ENCODE results near the gene NDUFA6.

Gene NDUFA6

DNA sequence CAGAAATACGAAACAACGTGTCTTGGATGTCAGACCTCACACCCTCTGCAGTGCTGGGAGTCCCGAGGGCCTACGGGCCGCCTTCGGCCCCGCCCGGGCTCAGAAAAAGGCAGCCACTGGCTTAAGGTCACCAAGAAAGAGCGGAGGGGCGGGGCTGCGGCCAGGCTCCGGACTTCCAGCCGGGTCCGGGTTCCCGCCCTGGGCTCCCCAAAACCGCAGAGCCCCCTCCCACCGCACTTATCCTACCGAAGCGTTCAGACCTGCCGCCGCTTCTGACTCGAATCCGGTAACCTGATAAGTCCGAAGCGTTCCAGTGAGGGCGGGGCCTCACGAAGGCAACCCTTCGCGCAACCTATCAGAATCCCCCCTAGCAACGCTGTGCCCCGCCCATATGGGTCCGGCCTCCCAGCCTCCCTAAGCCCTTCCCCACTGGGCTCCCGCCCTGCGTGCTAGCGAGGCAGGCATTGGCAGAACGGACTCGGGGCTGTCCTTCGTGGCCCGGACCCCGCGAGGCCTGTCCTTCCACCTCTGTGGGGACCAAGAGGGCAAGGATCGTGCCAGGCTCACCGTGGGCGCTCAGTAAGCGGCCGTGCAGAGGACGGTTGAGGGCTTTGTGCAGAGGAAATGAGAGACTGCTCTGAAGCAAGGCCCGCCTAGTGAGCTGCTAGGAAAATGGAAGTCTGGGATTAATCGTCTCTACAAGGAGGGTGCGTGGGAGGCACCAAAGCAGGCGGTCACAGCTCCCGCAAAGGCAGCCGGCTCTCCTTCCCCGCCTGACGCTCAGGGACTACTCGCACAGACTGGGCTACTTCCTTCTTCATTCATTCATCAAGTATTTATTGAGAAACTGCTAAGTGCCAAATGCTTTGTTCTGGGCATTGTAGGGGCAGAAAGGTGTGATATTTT is 19.8 kb downstream of the NDUFA6 start, which contains the start of gene NAGA:
Gene NAGA (minus strand): TSS at position 296 of the 906 bp plus-strand sequence. CDS start 515 bp downstream, outside the sequence.
- peak; percentile 98 to 99 for ATAC-seq

DNA sequence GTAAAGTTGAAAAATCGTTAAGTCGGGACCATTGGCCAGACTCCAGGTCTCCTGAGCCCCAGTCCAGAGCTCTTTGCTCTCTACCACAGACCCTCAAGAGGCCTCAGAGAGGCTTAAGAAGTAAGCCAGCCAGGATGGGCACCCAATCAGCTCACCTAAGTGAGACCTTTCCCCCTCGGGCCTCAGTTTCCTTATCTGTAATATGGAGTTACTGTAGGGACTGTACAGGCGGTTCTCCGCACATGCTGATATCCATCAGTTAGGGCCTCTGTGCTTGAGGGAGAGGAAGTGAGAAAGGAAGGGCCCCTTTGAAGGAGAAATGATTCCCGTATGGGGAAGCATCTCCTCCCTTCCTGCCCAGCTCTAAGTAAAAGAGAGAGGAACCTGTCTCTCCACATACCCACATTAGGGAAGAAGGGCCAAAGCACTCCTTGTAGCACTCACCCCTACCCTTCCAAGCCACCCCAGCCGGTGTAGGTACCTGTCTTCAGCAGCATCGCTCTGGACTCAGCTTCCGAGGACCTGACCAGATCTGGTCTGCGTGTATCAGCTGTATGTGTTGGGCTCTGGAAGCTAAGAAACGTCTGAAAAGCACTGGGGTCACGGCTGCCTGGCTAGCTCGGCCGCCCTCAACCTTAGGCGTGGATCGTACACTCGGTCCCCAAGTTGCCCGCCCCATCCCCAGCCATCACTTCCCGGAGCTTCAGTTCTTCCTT is 20.6 kb downstream of the NDUFA6 start:
- peak; percentile 0 to 3 for ATAC-seq

DNA sequence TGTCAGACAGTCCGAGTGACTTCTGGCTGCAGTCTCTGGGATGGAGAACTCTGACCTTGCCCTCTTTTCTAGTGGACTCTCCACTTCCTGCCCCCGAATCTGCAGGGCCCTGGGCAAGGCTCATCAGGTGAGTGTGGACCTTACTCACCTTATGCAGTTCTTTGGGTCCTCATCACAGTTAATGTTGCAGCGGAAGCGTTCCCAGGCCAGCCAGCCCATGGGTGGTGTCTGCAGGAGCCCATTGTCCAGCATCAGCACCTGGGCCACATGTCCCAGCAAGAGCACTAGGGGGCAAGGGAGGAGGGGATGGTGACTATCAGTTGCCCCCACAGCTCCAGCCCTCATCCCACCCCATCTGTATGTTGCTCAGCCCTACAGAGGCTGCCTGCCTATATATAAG is 22.3 kb downstream of the NDUFA6 start:
- ATAC-seq, result no peak

DNA sequence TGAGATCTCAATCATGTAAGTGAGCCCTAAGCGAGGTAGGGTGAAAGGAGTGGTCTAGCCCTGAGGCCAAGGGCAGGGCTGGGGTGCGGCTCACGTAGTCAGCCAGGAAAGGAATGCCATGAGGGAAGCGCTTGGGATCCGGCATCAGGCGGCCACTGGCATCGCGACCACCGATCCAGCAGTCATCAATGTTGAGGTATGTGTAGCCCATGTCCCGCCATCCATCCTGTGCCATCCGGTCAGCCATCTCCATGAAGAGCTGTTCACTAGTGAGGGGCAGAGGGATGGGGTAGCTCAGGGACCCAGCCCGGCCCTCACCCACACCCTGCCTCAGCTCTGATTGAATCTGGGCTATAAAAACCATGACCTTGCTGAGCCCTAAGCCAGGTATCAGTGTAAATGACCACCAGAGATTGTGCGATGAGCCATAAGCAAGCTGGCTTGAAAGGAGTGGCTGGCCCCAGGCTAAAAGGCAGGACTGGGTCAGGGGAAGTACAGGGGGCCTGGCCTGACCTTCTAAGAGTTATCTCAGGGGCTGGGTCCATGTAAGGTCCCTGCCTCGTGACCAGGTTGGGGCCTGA is 22.8 kb downstream of the NDUFA6 start:
- ATAC-seq, result no peak

DNA sequence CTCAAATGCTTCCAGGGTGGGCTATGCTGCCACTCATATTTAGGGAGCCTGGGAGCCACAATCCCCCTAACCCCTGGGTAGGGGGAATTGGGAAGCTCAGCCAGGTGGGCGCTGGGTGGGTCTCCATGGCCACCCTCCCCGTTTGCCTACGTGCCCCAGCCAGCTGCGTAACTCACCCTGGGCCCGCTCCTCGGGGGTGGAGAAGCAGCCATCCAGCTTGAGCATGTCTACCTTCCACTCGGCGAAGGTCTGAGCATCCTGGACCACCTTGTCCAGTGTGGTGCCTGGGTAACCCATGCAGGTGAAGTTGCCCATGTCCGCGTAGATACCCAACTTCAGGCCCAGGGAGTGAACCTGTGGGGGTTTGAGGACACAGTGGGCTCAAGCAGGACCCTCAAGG is 23.6 kb downstream of the NDUFA6 start:
- no peak for ATAC-seq

DNA sequence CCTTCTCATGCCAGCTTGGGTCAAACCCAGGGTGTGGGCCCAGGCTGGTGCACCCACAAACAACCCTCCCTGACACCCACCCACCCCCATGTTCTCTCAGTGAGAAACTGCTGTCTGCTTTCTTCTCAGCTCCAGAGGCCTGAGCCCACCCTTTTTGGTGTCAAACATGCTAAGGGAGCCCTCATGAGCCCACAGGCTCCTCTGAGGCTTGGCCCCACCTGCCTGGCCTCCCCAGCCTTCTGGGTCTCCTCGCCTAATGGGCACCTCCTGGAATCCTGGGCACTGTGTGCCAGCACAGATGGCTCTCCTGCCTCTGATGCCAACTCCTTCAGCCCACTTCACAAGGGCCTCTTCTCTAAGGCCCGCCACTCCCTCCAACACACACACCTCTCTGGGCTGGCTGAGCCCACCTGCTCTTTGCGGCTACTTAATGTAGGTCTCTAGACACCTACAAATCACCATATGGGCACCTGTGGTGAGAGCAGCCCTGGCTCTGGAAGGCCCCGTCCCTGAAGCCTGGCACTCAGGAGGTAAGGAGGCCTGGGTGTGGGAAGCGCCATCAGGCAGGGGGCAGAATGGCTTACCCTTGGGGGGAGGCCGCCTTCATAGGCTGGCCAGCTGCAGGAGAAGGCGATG is 24.3 kb downstream of the NDUFA6 start:
- ATAC-seq, result no peak

DNA sequence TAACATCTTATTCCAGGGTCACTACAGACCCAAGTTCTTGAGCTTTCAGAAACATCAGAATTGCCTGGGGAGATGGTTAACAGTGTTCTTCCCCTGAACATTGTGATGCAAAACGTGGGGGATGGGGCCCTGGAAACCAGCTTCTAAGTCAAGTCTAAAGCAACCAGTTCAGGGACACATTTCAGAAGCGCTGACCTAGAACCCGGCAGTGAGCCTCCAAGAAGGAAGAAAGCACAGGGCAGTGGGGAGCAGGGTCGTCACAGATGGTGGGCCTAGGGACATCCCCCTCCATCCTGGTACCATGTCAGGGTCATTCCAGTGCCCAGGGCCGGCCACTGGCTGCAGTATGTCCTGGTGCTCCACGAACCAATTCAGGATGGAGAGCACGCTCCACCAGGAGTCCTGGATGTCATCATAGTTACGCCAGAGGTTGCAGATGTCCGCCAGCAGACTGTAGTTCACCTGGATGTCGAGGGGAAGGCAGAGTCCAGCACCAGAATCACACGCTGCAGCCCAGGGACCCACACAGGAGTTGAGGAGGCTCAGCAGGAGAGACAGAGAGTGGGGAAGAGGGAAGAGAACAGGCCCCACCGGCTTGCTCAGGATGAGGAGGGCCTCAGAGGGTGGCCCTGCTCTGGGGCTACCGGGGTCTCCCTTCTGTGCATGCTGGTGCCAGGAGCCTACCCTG is 25.0 kb downstream of the NDUFA6 start:
- ATAC-seq, result no peak

DNA sequence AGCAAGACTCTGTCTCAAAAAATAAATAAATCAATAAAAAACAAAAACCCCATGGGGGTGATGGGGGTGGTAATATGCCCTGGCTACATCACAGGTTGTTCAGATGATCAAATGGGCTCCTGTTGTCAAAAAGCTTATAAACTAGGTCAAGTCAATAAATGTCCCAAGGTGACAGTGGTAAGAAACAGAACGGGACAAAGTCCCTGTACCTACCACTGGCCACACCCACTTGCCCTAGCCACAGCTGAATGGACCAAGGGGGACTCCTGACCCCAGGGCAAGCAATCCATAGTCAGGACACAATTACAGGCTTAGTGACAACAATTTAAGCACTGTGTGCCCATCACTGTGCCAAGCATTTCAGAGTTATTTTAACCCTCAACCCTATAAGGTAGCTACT is 25.9 kb downstream of the NDUFA6 start:
- ATAC-seq, result no peak

DNA sequence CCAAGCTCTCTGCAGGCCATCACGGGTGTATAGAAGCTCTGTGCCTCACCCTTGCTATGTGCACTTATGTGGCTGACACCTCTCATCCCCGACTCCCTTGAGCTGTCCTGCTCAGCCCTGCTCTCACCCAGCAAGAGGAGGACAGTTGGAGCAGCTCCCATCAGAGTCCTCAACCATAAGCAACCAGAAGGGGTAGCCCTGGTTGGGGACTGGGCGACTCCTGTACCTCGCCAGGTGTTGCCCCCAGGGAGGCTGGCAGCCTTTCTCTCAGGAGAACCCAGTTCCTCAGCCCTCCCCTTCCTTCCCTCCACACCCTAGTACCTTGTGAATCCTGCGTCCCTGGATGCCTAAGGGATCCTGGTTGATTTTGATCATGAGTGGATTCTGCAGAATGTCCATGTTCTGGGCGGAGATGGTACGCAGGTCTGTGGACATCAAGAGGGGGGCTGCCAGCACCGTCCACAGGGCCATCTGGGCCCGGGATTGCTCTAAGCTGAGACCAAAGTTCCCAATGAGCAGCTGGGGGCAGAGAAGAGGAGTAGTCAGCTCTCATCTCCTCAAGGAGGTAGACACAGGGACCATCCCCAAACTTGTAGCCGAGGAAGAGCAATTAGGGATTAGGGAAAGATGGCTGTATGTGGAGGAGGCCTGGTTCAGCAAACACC is 27.9 kb downstream of the NDUFA6 start:
- no peak for ATAC-seq

DNA sequence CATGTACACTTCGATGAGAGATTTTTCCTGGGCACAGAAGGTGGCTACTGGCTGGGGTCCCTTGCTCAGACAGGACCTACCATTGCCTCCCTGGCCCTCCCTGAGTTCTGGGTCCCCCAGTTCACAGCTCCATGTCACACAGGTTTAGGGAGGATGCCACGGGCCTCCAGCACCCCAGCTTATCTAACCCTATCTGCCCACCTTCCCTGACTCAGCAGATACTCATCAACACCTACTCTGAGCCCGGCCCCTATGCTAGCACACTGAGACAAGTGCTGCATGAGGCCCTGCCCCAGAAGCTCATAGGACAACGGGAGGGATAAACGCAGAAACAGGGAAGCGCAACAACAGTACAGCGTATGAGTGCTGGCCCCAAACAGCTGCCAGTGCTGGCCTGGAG is 29.5 kb downstream of the NDUFA6 start:
- peak in 1 of 2 donors; percentile 33 for ATAC-seq

DNA sequence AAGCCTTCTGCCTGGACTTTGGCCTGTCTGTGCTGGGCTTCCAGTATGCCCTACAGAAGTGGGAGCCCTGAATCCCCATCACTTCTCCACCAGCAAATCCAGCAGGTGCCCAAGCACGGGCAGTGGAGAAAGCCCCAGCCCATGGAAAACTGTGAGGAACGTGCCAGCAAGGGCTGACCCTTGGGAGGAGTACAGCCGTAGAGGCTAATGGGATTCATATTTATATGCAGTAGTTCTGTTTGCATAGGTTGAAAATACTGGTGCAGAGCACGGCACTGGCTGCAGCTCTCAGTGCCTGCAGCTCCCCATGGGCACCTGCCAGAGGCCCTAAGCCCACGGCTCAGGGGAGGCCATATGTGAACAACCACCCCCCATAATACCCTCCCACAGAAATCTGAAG is 30.1 kb downstream of the NDUFA6 start:
- no peak for ATAC-seq

DNA sequence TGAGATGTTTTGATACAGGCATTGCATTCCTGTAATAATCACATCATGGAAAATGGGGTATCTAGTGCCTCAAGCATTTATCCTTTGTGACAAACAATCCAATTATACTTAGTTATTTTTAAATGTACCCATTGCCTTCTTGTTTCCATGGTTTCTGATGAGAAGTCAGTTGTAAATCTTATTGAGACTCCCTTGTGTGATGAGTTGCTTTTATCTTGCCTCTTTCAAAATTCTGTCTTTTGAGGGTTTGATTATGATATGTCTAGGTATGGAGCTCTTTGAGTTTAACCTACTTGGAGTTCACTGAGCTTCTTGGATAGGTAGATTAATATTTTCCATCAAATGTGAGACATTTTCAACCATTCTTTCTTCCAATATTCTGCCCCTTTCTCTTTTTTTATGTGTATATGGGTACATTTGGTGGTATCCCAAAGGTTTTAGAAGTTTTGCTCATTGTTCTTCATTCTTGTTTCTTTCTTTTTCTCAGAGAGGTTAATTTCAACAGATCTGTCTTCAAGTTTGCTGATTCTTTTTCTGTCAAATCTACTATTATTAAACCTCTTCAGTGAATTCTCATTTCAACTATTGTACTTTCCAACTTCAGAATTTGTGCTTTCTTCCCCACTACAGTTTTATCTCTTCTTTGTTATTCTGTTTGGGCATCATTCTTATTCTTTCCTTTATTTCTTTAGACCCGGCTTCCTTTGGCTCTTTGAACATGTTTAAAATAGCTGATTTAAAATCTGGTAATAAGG is 33.6 kb downstream of the NDUFA6 start:
- no peak for ATAC-seq

DNA sequence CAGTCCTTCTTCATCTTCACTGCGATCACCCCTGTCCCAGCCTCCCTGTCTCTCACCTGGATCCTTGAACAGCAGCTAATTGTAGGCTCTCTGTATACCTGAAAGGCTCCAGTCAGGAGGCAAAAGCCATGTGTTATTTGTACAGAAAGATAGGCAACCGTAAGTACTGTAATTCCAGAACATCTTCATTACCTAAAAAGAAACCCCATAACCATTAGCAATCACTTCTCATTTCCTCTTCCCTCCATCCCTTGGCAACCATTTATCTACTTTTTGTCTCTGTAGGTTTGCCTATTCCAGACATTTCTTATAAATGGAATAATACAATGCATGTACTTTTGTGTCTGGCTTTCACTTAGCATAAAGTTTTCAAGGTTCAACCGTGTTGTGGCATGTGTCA is 37.8 kb downstream of the NDUFA6 start:
- no peak for ATAC-seq

DNA sequence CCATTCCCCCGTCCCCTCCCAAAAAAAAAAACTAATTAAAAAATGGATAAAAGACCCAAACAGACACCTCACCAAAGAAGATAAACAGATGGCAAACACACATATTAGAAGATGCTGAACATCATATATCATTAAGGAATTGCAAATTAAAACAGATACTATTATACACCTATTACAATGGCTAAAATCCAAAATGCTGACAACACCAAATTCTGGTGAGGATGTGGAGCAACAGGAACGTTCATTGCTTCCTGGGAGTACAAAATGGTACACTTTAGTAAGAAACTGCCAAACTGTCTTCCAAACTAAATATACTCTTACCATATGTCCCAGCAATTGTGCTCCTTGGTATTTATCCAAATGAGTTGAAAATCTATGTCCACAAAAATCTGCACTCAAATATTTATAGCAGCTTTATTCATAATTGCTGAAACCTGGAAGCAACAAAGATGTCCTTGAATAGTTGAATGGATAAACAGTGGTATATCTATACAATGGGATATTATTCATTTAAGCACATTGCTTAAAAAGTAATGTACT is 39.9 kb downstream of the NDUFA6 start:
- ATAC-seq, result no peak

DNA sequence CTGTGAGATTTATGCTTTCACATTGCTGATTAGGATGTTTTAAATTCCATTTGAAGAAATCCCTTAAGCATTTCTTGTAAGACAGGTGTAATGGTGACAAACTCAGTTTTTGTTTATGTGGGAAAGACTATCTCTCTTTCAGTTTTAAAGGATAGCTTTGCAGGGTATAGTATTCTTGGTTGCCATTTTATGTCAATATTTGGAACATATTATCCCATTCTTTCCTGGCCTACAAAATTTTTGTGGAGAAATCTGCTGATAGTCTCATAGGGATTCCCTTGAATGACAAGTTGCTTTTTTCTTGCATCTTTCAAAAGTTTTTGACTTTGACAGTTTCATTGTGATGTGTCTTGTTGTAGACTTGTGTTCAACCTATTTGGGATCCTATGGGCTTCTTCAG is 48.8 kb downstream of the NDUFA6 start:
- no peak for ATAC-seq

DNA sequence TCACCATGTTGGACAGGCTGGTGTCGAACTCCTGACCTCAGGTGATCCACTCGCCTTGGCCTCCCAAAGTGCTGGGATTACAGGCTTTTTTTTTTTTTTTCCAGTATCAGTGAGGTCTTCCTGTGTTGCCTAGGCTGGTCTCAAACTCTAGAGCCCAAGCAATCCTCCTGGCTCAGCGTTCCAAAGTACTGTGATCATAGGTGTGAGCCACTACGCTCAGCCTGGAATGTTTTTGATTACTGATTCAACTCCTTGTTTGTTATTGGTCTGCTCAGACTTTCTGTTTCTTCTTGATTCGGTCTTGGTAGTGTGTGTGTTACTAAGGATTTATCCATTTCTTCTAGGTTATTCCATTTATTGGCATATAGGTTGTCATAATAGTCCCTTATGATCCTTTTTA is 51.3 kb downstream of the NDUFA6 start:
- ATAC-seq, result no peak

Measured in activated CD4-positive, CD25-positive, alpha-beta regulatory T cell treated with anti-CD3 and anti-CD28 coated beads, Interleukin-2, amount 50 U/mL, for 24 hours (primary cell).